ENCODE data around the gene COPZ2.

The COPZ2 gene

GRCh38 chr17:48026502-48027321 is 10.9 kb downstream of the COPZ2 start (continued):
- TF ChIP-seq ZNF629 (tag by site-specific recombination; IDR thresholded peaks at IDR 0.05): 0 out of 2 replicates have a peak, but pooled peaks have one; percentile 33
- TF ChIP-seq, protein P1, sequence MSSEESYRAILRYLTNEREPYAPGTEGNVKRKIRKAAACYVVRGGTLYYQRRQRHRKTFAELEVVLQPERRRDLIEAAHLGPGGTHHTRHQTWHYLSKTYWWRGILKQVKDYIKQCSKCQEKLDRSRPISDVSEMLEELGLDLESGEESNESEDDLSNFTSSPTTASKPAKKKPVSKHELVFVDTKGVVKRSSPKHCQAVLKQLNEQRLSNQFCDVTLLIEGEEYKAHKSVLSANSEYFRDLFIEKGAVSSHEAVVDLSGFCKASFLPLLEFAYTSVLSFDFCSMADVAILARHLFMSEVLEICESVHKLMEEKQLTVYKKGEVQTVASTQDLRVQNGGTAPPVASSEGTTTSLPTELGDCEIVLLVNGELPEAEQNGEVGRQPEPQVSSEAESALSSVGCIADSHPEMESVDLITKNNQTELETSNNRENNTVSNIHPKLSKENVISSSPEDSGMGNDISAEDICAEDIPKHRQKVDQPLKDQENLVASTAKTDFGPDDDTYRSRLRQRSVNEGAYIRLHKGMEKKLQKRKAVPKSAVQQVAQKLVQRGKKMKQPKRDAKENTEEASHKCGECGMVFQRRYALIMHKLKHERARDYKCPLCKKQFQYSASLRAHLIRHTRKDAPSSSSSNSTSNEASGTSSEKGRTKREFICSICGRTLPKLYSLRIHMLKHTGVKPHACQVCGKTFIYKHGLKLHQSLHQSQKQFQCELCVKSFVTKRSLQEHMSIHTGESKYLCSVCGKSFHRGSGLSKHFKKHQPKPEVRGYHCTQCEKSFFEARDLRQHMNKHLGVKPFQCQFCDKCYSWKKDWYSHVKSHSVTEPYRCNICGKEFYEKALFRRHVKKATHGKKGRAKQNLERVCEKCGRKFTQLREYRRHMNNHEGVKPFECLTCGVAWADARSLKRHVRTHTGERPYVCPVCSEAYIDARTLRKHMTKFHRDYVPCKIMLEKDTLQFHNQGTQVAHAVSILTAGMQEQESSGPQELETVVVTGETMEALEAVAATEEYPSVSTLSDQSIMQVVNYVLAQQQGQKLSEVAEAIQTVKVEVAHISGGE (tag by site-specific recombination; conservative IDR thresholded peaks at IDR 0.05; ENCODE audit: low read depth): no peak
- peak; percentile 70; the same call in 1 of the 2 replicates for TF ChIP-seq KLF8 (tag by site-specific recombination; IDR thresholded peaks at IDR 0.05)
- TF ChIP-seq ZSCAN30 (tag by site-specific recombination; IDR thresholded peaks at IDR 0.05): peak; percentile 89
- no peak for TF ChIP-seq TRIM28 (IDR thresholded peaks at IDR 0.05; ENCODE audit: borderline replicate concordance, low read length)
- no peak for TF ChIP-seq ZNF239 (tag by site-specific recombination; IDR thresholded peaks at IDR 0.05)
- TF ChIP-seq ZNF24 (tag by site-specific recombination; IDR thresholded peaks at IDR 0.05): 0 out of 2 replicates have a peak, but pooled peaks have one; percentile 20
- TF ChIP-seq, protein P2, sequence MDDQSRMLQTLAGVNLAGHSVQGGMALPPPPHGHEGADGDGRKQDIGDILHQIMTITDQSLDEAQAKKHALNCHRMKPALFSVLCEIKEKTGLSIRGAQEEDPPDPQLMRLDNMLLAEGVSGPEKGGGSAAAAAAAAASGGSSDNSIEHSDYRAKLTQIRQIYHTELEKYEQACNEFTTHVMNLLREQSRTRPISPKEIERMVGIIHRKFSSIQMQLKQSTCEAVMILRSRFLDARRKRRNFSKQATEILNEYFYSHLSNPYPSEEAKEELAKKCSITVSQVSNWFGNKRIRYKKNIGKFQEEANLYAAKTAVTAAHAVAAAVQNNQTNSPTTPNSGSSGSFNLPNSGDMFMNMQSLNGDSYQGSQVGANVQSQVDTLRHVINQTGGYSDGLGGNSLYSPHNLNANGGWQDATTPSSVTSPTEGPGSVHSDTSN (CRISPR knock-in tag; IDR thresholded peaks at IDR 0.05): 0 out of 2 replicates have a peak, but pooled peaks have one; percentile 45
- TF ChIP-seq SCRT2 (tag by site-specific recombination; IDR thresholded peaks at IDR 0.05): peak; percentile 67; the same call in 1 of the 2 replicates
- peak; percentile 94 for TF ChIP-seq ZNF449 (tag by site-specific recombination; IDR thresholded peaks at IDR 0.05)
- no peak for TF ChIP-seq ZNF433 (tag by site-specific recombination; IDR thresholded peaks at IDR 0.05; ENCODE audit: low read depth)
- TF ChIP-seq, protein P3, sequence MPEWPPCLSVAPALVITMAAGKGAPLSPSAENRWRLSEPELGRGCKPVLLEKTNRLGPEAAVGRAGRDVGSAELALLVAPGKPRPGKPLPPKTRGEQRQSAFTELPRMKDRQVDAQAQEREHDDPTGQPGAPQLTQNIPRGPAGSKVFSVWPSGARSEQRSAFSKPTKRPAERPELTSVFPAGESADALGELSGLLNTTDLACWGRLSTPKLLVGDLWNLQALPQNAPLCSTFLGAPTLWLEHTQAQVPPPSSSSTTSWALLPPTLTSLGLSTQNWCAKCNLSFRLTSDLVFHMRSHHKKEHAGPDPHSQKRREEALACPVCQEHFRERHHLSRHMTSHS (tag by site-specific recombination; IDR thresholded peaks at IDR 0.05): no peak
- TF ChIP-seq ZFP41 (tag by site-specific recombination; IDR thresholded peaks at IDR 0.05; ENCODE audit: borderline replicate concordance): no peak
- peak; percentile 98 for TF ChIP-seq ZFHX2 (tag by site-specific recombination; conservative IDR thresholded peaks at IDR 0.05)
- TF ChIP-seq, protein P4, sequence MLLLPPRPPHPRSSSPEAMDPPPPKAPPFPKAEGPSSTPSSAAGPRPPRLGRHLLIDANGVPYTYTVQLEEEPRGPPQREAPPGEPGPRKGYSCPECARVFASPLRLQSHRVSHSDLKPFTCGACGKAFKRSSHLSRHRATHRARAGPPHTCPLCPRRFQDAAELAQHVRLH (tag by site-specific recombination; IDR thresholded peaks at IDR 0.05): no peak
- TF ChIP-seq ZNF548 (tag by site-specific recombination; IDR thresholded peaks at IDR 0.05): peak; percentile 74; the same call in 1 of the 2 replicates
- TF ChIP-seq KLF1 (tag by site-specific recombination; IDR thresholded peaks at IDR 0.05): peak; percentile 92
- no peak for TF ChIP-seq ZNF624 (tag by site-specific recombination; IDR thresholded peaks at IDR 0.05)
- 0 out of 2 replicates have a peak, but pooled peaks have one; percentile 25 for TF ChIP-seq ZBTB8A (tag by site-specific recombination; IDR thresholded peaks at IDR 0.05)
- no peak for TF ChIP-seq ZNF521 (tag by site-specific recombination; IDR thresholded peaks at IDR 0.05)
- TF ChIP-seq ZNF501 (tag by site-specific recombination; IDR thresholded peaks at IDR 0.05): peak; percentile 70; the same call in 1 of the 2 replicates
- no peak for TF ChIP-seq ZNF560 (tag by site-specific recombination; IDR thresholded peaks at IDR 0.05; ENCODE audit: borderline replicate concordance)
- TF ChIP-seq, protein P5, sequence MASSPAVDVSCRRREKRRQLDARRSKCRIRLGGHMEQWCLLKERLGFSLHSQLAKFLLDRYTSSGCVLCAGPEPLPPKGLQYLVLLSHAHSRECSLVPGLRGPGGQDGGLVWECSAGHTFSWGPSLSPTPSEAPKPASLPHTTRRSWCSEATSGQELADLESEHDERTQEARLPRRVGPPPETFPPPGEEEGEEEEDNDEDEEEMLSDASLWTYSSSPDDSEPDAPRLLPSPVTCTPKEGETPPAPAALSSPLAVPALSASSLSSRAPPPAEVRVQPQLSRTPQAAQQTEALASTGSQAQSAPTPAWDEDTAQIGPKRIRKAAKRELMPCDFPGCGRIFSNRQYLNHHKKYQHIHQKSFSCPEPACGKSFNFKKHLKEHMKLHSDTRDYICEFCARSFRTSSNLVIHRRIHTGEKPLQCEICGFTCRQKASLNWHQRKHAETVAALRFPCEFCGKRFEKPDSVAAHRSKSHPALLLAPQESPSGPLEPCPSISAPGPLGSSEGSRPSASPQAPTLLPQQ (tag by site-specific recombination; IDR thresholded peaks at IDR 0.05): no peak; the same call in 1 of the 2 replicates
- TF ChIP-seq ZSCAN4 (tag by site-specific recombination; IDR thresholded peaks at IDR 0.05): peak; percentile 12; the same call in 1 of the 2 replicates
- TF ChIP-seq ZNF248 (tag by site-specific recombination; IDR thresholded peaks at IDR 0.05): no peak
- no peak for TF ChIP-seq ZNF138 (tag by site-specific recombination; IDR thresholded peaks at IDR 0.05; ENCODE audit: borderline replicate concordance)
- peak; percentile 73 for TF ChIP-seq SP7 (tag by site-specific recombination; IDR thresholded peaks at IDR 0.05)
- TF ChIP-seq ZNF561 (tag by site-specific recombination; IDR thresholded peaks at IDR 0.05; ENCODE audit: borderline replicate concordance): no peak; the same call in 1 of the 2 replicates
- peak; percentile 96 for TF ChIP-seq ZNF654 (tag by site-specific recombination; IDR thresholded peaks at IDR 0.05; ENCODE audit: low read depth)
